ENCODE measurements around the gene SGCA.

DNA sequence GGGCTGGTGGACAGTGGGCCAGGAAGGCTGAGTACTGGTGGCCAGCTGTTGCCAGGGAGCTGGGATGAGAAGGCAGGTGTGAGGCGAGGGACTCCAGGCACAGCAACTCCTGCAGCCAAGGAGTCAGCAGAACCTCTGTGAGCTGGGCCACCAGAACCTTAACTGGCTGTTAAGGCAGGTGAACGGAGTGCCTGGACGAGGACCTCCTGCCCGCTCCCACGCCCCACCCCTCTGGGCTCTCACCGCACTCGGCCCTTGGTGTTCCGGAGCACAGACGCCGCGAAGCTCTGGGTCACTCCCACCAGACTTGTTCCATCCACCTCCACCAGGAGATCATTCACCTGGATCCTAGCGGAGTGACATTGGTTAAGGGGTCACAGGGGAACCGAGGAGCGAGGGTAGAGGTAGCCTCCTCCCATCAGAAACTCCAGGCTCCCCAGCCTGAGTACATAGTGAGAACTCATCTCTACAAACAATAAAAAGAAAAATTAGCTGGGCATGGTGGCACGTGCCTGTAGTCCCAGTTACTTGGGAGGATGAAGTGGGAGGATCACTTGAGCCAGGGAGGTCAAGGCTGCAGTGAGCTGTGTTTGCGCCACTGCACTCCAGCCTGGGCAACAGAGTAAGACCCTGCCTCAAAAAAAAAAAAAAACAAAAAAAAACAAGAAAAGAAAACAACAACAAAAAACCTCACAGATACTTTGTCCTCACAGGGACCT lies 24.6 kb upstream of the SGCA start:
- no peak for TF ChIP-seq ZNF567 (CRISPR knock-in tag; IDR thresholded peaks at IDR 0.05; ENCODE audit: borderline replicate concordance)
- no peak for TF ChIP-seq CEBPB (IDR thresholded peaks at IDR 0.05; ENCODE audit: borderline replicate concordance, low read depth, low read length)
- TF ChIP-seq, protein P1, sequence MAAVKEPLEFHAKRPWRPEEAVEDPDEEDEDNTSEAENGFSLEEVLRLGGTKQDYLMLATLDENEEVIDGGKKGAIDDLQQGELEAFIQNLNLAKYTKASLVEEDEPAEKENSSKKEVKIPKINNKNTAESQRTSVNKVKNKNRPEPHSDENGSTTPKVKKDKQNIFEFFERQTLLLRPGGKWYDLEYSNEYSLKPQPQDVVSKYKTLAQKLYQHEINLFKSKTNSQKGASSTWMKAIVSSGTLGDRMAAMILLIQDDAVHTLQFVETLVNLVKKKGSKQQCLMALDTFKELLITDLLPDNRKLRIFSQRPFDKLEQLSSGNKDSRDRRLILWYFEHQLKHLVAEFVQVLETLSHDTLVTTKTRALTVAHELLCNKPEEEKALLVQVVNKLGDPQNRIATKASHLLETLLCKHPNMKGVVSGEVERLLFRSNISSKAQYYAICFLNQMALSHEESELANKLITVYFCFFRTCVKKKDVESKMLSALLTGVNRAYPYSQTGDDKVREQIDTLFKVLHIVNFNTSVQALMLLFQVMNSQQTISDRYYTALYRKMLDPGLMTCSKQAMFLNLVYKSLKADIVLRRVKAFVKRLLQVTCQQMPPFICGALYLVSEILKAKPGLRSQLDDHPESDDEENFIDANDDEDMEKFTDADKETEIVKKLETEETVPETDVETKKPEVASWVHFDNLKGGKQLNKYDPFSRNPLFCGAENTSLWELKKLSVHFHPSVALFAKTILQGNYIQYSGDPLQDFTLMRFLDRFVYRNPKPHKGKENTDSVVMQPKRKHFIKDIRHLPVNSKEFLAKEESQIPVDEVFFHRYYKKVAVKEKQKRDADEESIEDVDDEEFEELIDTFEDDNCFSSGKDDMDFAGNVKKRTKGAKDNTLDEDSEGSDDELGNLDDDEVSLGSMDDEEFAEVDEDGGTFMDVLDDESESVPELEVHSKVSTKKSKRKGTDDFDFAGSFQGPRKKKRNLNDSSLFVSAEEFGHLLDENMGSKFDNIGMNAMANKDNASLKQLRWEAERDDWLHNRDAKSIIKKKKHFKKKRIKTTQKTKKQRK (IDR thresholded peaks at IDR 0.05; ENCODE audit: low read length), result no peak
- TF ChIP-seq, protein P2, sequence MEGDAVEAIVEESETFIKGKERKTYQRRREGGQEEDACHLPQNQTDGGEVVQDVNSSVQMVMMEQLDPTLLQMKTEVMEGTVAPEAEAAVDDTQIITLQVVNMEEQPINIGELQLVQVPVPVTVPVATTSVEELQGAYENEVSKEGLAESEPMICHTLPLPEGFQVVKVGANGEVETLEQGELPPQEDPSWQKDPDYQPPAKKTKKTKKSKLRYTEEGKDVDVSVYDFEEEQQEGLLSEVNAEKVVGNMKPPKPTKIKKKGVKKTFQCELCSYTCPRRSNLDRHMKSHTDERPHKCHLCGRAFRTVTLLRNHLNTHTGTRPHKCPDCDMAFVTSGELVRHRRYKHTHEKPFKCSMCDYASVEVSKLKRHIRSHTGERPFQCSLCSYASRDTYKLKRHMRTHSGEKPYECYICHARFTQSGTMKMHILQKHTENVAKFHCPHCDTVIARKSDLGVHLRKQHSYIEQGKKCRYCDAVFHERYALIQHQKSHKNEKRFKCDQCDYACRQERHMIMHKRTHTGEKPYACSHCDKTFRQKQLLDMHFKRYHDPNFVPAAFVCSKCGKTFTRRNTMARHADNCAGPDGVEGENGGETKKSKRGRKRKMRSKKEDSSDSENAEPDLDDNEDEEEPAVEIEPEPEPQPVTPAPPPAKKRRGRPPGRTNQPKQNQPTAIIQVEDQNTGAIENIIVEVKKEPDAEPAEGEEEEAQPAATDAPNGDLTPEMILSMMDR (CRISPR knock-in tag; IDR thresholded peaks at IDR 0.05), result no peak
- TF ChIP-seq, protein P3, sequence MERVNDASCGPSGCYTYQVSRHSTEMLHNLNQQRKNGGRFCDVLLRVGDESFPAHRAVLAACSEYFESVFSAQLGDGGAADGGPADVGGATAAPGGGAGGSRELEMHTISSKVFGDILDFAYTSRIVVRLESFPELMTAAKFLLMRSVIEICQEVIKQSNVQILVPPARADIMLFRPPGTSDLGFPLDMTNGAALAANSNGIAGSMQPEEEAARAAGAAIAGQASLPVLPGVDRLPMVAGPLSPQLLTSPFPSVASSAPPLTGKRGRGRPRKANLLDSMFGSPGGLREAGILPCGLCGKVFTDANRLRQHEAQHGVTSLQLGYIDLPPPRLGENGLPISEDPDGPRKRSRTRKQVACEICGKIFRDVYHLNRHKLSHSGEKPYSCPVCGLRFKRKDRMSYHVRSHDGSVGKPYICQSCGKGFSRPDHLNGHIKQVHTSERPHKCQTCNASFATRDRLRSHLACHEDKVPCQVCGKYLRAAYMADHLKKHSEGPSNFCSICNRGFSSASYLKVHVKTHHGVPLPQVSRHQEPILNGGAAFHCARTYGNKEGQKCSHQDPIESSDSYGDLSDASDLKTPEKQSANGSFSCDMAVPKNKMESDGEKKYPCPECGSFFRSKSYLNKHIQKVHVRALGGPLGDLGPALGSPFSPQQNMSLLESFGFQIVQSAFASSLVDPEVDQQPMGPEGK (CRISPR knock-in tag; IDR thresholded peaks at IDR 0.05), result no peak
- no peak for TF ChIP-seq SRF (IDR thresholded peaks at IDR 0.05; ENCODE audit: low read depth, low read length)
- no peak for TF ChIP-seq SP2 (CRISPR knock-in tag; IDR thresholded peaks at IDR 0.05)
- TF ChIP-seq CBX5 (CRISPR knock-in tag; IDR thresholded peaks at IDR 0.05; ENCODE audit: borderline replicate concordance), result no peak
- TF ChIP-seq, protein P4, sequence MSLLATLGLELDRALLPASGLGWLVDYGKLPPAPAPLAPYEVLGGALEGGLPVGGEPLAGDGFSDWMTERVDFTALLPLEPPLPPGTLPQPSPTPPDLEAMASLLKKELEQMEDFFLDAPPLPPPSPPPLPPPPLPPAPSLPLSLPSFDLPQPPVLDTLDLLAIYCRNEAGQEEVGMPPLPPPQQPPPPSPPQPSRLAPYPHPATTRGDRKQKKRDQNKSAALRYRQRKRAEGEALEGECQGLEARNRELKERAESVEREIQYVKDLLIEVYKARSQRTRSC (CRISPR knock-in tag; IDR thresholded peaks at IDR 0.05; ENCODE audit: low read depth), result no peak
- TF ChIP-seq DNMT3B (CRISPR knock-in tag; conservative IDR thresholded peaks at IDR 0.05), result no peak
